ENCODE results near the gene ELMO1.

ELMO1 gene

DNA sequence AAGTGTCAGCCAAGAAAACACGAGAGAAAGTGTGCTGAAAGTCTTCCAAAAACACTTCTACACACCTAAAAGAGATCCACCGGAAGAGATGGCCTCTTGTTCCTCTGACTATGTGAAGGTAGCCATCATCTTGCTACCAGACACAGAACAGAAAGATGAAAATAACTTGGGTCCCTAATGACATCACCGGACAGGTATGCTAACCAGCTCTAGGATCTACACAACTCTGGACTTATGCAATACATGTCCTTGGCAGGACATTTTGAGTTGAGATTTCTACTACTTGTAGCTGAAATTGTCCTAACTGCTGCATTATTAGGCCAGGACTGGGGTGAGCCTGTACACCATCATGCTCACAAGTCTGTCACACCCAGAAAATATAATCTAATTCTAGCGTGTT, 358.7 kb downstream of the ELMO1 start:
- Histone ChIP-seq H3K18ac (ENCODE audit: low read length) (no peak overlapping the region), H4K5ac (ENCODE audit: low read length) (no peak overlapping the region), H3K79me1 (ENCODE audit: low read length) (no peaks in the 10 kb centered on the region), H4K8ac (ENCODE audit: low read depth, low read length) (no peak overlapping the region), H3K56ac (ENCODE audit: low read length) (no peak overlapping the region), H3K4me2 (ENCODE audit: low read length) (no peak overlapping the region), H2AK5ac (ENCODE audit: low read length) (no peak overlapping the region), H3K9ac (ENCODE audit: low read length) (no peak overlapping the region), H2BK15ac (replicated peaks; ENCODE audit: low read depth) (no peak overlapping the region), H3K36me3 (ENCODE audit: control insufficient read depth, insufficient read depth, low read length) (no peaks in the 10 kb centered on the region), H3K27me3 (ENCODE audit: insufficient read depth, low read length, poor library complexity) (no peaks in the 10 kb centered on the region), H2BK5ac (ENCODE audit: low read length) (no peak overlapping the region), H3K79me2 (ENCODE audit: control insufficient read depth, insufficient read depth, low read length) (no peaks in the 10 kb centered on the region), H2BK120ac (ENCODE audit: low read depth, low read length) (no peak overlapping the region), H3K4ac (ENCODE audit: low read depth, low read length) (no peak overlapping the region), H3K23ac (ENCODE audit: low read length) (no peak overlapping the region), H3K27ac (ENCODE audit: low read depth, low read length) (no peak overlapping the region), H3K4me3 (ENCODE audit: low read length) (no peak overlapping the region), H3K4me1 (ENCODE audit: control insufficient read depth, low read depth, low read length) (no peaks in the 10 kb centered on the region)
- no peak for DNase-seq
- WGBS (ENCODE audit: extremely low coverage, insufficient coverage, low lambda C conversion rate): no CpG with 5 or more reads among the region's 4 CpGs

DNA sequence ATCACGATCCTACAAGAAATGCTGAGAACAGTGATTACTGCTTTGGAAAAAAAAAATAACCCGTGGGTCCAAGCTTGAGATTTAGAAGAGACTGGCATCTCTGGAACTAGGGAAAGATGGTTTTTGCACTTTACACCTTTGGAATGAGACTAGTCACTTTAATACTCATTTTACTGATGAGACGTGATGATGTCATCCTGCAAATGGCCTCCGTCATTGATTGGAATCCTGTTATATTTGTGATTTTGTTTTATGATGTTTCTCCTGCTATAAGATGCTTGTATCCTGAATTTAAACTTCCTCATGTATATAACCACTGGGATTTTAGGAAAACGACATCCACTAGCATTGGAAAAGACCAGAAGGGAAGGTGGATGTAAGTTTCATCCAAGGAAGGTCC, 363.1 kb downstream of the ELMO1 start:
- no peak overlapping the region for H3K23ac ChIP-seq (ENCODE audit: low read length)
- no peaks in the 10 kb centered on the region for H3K27me3 ChIP-seq (ENCODE audit: insufficient read depth, low read length, poor library complexity)
- no CpG with 5 or more reads among the region's 5 CpGs for WGBS (ENCODE audit: extremely low coverage, insufficient coverage, low lambda C conversion rate)
- no peak overlapping the region for H3K4me3 ChIP-seq (ENCODE audit: low read length)
- no peaks in the 10 kb centered on the region for H3K79me2 ChIP-seq (ENCODE audit: control insufficient read depth, insufficient read depth, low read length)
- no peak overlapping the region for H3K4ac ChIP-seq (ENCODE audit: low read depth, low read length)
- no peak overlapping the region for H3K27ac ChIP-seq (ENCODE audit: low read depth, low read length)
- H3K79me1 ChIP-seq (ENCODE audit: low read length): no peaks in the 10 kb centered on the region
- no peak overlapping the region for H2AK5ac ChIP-seq (ENCODE audit: low read length)
- H4K8ac ChIP-seq (ENCODE audit: low read depth, low read length): no peak overlapping the region
- no peak overlapping the region for H3K9ac ChIP-seq (ENCODE audit: low read length)
- no peak overlapping the region for H4K5ac ChIP-seq (ENCODE audit: low read length)
- H3K4me2 ChIP-seq (ENCODE audit: low read length): no peak overlapping the region
- H2BK5ac ChIP-seq (ENCODE audit: low read length): no peak overlapping the region
- H2BK120ac ChIP-seq (ENCODE audit: low read depth, low read length): no peak overlapping the region
- H3K4me1 ChIP-seq (ENCODE audit: control insufficient read depth, low read depth, low read length): no peaks in the 10 kb centered on the region
- H3K36me3 ChIP-seq (ENCODE audit: control insufficient read depth, insufficient read depth, low read length): no peaks in the 10 kb centered on the region
- H3K18ac ChIP-seq (ENCODE audit: low read length): no peak overlapping the region
- no peak overlapping the region for H2BK15ac ChIP-seq (replicated peaks; ENCODE audit: low read depth)
- no peak for DNase-seq
- H3K56ac ChIP-seq (ENCODE audit: low read length): no peak overlapping the region

DNA sequence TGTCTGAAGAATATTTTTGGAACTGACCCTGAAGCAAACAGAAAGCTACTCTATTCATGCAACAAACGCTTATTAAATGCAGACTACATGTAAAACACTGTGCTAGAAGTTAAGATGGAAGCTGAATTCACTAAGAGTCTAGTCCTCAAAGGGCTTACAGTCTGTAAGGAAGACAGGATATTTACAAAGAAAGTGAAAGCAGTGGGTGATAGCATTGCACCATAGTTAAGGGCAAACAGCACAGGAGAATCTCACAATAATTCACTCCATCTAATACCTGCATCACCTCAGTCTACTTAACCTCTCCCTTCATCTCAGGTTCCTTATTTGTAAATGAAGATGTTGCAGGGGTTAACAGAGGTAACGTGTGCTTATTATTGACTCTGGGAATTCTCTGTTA, 364.4 kb downstream of the ELMO1 start:
- DNase-seq: no peak
- WGBS (ENCODE audit: extremely low coverage, insufficient coverage, low lambda C conversion rate): no CpG with 5 or more reads among the region's 2 CpGs
- H4K8ac ChIP-seq (ENCODE audit: low read depth, low read length): no peak overlapping the region

DNA sequence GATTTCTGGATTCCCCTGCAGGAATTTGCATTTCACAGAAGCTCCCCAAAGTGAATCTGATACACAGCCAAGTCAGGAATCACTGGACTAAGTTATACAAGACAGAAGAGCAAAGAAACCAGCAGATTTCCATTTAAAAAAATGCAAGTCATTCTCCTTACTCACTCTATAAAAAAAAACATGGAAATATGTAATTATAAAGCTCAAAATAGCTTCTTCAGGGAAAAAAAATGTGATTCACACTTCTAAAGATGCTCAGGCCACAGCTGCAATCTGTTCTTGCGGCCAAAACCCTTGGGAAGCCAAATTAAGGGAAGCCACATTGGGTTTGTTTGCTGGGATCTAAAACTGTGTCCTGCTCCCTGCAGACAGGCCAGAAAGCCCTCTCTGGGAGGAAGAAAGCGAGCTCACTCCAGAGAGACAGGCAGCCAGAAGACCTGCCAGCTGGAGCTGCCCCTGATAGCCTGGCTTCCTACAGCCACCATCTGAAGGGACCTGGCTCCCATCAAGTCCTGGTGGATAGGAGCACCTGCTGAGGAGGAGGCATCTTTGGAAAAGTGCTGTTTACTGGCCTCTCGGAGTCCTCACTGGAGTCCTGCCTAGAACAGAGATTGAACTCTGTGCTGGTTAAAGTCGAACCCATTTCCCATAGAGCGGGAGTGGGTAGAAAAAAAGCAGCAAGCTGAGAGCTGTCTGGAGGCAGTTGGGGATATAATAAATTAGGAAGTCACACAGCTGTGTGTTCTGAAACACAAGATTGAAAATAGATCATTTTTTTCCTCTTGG, 365.2 kb downstream of the ELMO1 start:
- H3K9ac ChIP-seq (ENCODE audit: low read length): no peak overlapping the region
- H3K36me3 ChIP-seq (ENCODE audit: control insufficient read depth, insufficient read depth, low read length): no peaks in the 10 kb centered on the region
- no peak for DNase-seq
- no peak overlapping the region for H3K27ac ChIP-seq (ENCODE audit: low read depth, low read length)
- no peak overlapping the region for H3K18ac ChIP-seq (ENCODE audit: low read length)
- H2BK120ac ChIP-seq (ENCODE audit: low read depth, low read length): no peak overlapping the region
- no peak overlapping the region for H3K56ac ChIP-seq (ENCODE audit: low read length)
- H3K79me1 ChIP-seq (ENCODE audit: low read length): no peaks in the 10 kb centered on the region
- H3K79me2 ChIP-seq (ENCODE audit: control insufficient read depth, insufficient read depth, low read length): no peaks in the 10 kb centered on the region
- H2AK5ac ChIP-seq (ENCODE audit: low read length): no peak overlapping the region
- no CpG with 5 or more reads among the region's 5 CpGs for WGBS (ENCODE audit: extremely low coverage, insufficient coverage, low lambda C conversion rate)
- no peak overlapping the region for H3K4me3 ChIP-seq (ENCODE audit: low read length)
- H2BK5ac ChIP-seq (ENCODE audit: low read length): no peak overlapping the region
- H3K27me3 ChIP-seq (ENCODE audit: insufficient read depth, low read length, poor library complexity): no peaks in the 10 kb centered on the region
- no peak overlapping the region for H3K23ac ChIP-seq (ENCODE audit: low read length)
- no peak overlapping the region for H4K8ac ChIP-seq (ENCODE audit: low read depth, low read length)
- no peak overlapping the region for H4K5ac ChIP-seq (ENCODE audit: low read length)
- H3K4me1 ChIP-seq (ENCODE audit: control insufficient read depth, low read depth, low read length): no peaks in the 10 kb centered on the region
- no peak overlapping the region for H3K4ac ChIP-seq (ENCODE audit: low read depth, low read length)
- no peak overlapping the region for H2BK15ac ChIP-seq (replicated peaks; ENCODE audit: low read depth)
- H3K4me2 ChIP-seq (ENCODE audit: low read length): no peak overlapping the region

More for the DNA sequence above, 364.4 kb downstream of the ELMO1 start:
- no peak overlapping the region for H3K4me2 ChIP-seq (ENCODE audit: low read length)
- no peaks in the 10 kb centered on the region for H3K79me1 ChIP-seq (ENCODE audit: low read length)
- no peak overlapping the region for H3K23ac ChIP-seq (ENCODE audit: low read length)
- H3K56ac ChIP-seq (ENCODE audit: low read length): no peak overlapping the region
- H3K4ac ChIP-seq (ENCODE audit: low read depth, low read length): no peak overlapping the region
- H4K5ac ChIP-seq (ENCODE audit: low read length): no peak overlapping the region
- no peak overlapping the region for H3K9ac ChIP-seq (ENCODE audit: low read length)
- no peak overlapping the region for H2BK5ac ChIP-seq (ENCODE audit: low read length)
- H2AK5ac ChIP-seq (ENCODE audit: low read length): no peak overlapping the region
- no peak overlapping the region for H2BK15ac ChIP-seq (replicated peaks; ENCODE audit: low read depth)
- H3K79me2 ChIP-seq (ENCODE audit: control insufficient read depth, insufficient read depth, low read length): no peaks in the 10 kb centered on the region
- no peak overlapping the region for H3K27ac ChIP-seq (ENCODE audit: low read depth, low read length)
- no peak overlapping the region for H2BK120ac ChIP-seq (ENCODE audit: low read depth, low read length)
- no peaks in the 10 kb centered on the region for H3K27me3 ChIP-seq (ENCODE audit: insufficient read depth, low read length, poor library complexity)
- H3K18ac ChIP-seq (ENCODE audit: low read length): no peak overlapping the region
- H3K36me3 ChIP-seq (ENCODE audit: control insufficient read depth, insufficient read depth, low read length): no peaks in the 10 kb centered on the region
- no peaks in the 10 kb centered on the region for H3K4me1 ChIP-seq (ENCODE audit: control insufficient read depth, low read depth, low read length)
- H3K4me3 ChIP-seq (ENCODE audit: low read length): no peak overlapping the region

DNA sequence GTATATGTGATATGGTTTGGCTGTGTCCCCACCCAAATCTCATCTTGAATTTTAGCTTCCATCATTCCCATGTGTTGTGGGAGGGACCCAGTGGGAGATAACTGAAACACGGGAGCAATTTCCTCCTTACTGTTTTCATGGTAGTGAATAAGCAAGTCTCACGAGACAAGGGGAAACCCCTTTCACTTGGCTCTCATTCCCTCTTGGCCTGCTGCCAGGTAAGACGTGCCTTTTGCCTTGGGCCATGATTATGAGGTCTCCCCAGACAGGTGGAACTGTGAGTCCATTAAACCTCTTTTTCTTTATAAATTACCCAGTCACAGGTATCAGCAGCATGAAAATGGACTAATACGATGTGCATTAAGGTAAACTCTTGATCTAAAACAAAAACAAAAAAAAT, 367.2 kb downstream of the ELMO1 start:
- no CpG with 5 or more reads among the region's 4 CpGs for WGBS (ENCODE audit: extremely low coverage, insufficient coverage, low lambda C conversion rate)
- Histone ChIP-seq H3K18ac (ENCODE audit: low read length) (no peak overlapping the region), H2BK15ac (replicated peaks; ENCODE audit: low read depth) (no peak overlapping the region), H3K27ac (ENCODE audit: low read depth, low read length) (no peak overlapping the region), H3K4ac (ENCODE audit: low read depth, low read length) (no peak overlapping the region), H3K27me3 (ENCODE audit: insufficient read depth, low read length, poor library complexity) (no peaks in the 10 kb centered on the region), H3K79me2 (ENCODE audit: control insufficient read depth, insufficient read depth, low read length) (no peaks in the 10 kb centered on the region), H3K9ac (ENCODE audit: low read length) (no peak overlapping the region), H2AK5ac (ENCODE audit: low read length) (no peak overlapping the region), H2BK120ac (ENCODE audit: low read depth, low read length) (no peak overlapping the region), H3K23ac (ENCODE audit: low read length) (no peak overlapping the region), H3K4me2 (ENCODE audit: low read length) (no peak overlapping the region), H2BK5ac (ENCODE audit: low read length) (no peak overlapping the region), H3K56ac (ENCODE audit: low read length) (no peak overlapping the region), H3K36me3 (ENCODE audit: control insufficient read depth, insufficient read depth, low read length) (no peaks in the 10 kb centered on the region), H4K5ac (ENCODE audit: low read length) (no peak overlapping the region), H3K4me1 (ENCODE audit: control insufficient read depth, low read depth, low read length) (no peaks in the 10 kb centered on the region), H4K8ac (ENCODE audit: low read depth, low read length) (no peak overlapping the region), H3K4me3 (ENCODE audit: low read length) (no peak overlapping the region), H3K79me1 (ENCODE audit: low read length) (no peaks in the 10 kb centered on the region)
- DNase-seq: no peak

DNA sequence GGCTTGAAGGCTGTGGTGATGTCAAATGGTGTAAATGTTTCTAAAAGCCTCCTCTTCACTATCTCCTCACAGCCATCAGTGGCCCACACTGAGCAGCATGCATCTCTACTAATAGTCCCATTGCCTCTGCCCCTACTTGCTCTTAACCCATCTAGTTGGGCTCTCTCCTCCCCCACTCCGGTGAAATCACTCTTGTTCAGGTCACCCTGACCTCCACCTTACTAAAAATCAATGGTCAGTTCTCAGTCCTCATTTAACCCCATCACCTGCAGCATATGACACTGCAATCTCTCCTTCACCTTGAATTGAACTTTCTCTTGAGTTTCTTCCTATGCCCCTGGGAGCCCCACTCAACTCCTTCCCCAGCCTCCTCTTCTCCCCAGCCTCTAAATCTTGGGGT, 369.2 kb downstream of the ELMO1 start:
- Histone ChIP-seq H3K27ac (ENCODE audit: low read depth, low read length) (no peak overlapping the region), H3K36me3 (ENCODE audit: control insufficient read depth, insufficient read depth, low read length) (no peaks in the 10 kb centered on the region), H3K4me1 (ENCODE audit: control insufficient read depth, low read depth, low read length) (no peaks in the 10 kb centered on the region), H3K9ac (ENCODE audit: low read length) (no peak overlapping the region), H3K79me2 (ENCODE audit: control insufficient read depth, insufficient read depth, low read length) (no peaks in the 10 kb centered on the region), H2BK15ac (replicated peaks; ENCODE audit: low read depth) (no peak overlapping the region), H4K5ac (ENCODE audit: low read length) (no peak overlapping the region), H2AK5ac (ENCODE audit: low read length) (no peak overlapping the region), H2BK5ac (ENCODE audit: low read length) (no peak overlapping the region), H3K4ac (ENCODE audit: low read depth, low read length) (no peak overlapping the region), H3K27me3 (ENCODE audit: insufficient read depth, low read length, poor library complexity) (no peaks in the 10 kb centered on the region), H2BK120ac (ENCODE audit: low read depth, low read length) (no peak overlapping the region), H3K56ac (ENCODE audit: low read length) (no peak overlapping the region), H3K4me2 (ENCODE audit: low read length) (no peak overlapping the region), H4K8ac (ENCODE audit: low read depth, low read length) (no peak overlapping the region), H3K4me3 (ENCODE audit: low read length) (no peak overlapping the region), H3K79me1 (ENCODE audit: low read length) (no peaks in the 10 kb centered on the region), H3K18ac (ENCODE audit: low read length) (no peak overlapping the region), H3K23ac (ENCODE audit: low read length) (no peak overlapping the region)
- no CpG with 5 or more reads among the region's 1 CpG for WGBS (ENCODE audit: extremely low coverage, insufficient coverage, low lambda C conversion rate)
- DNase-seq: no peak
